RWPE2 (cell line): ENCODE measurements around the gene TRIP4.
"Not testable (repeated sequence)": the region's sequence is repeated elsewhere in the genome, so short reads cannot be mapped to it uniquely, and the experiment has no call there.

ENCODE experiments used
- ATAC-seq: fragments of 200-7000 bp; cut with Tn5 transposase; 3 replicates; pipeline ENCODE4 v1.9.1; 2021; ENCODE audit warnings: low read depth
- DNase-seq: peaks from one replicate; pipeline ENCODE4 v3.0.0-alpha.2; 2020; ENCODE audit warnings: low spot score
- H3K27ac ChIP-seq: fragments of 450-650 bp; 2 replicates; pipeline ENCODE4 v1.5.1; 2017; ENCODE audit warnings: mild to moderate bottlenecking; ENCODE audit not compliant: poor library complexity, severe bottlenecking
- H3K27me3 ChIP-seq: fragments of 250-450 bp; sonication (Bioruptor Pico); 2 replicates; pipeline ENCODE4 v1.5.1; 2021; ENCODE audit warnings: mild to moderate bottlenecking, moderate library complexity; ENCODE audit not compliant: insufficient read depth, poor library complexity, severe bottlenecking
- H3K36me3 ChIP-seq: fragments of 250-450 bp; sonication (Bioruptor Pico); 2 replicates; pipeline ENCODE4 v1.5.1; 2020; ENCODE audit warnings: low read depth, mild to moderate bottlenecking, moderate library complexity
- H3K4me1 ChIP-seq: fragments of 250-450 bp; sonication (Bioruptor Pico); 2 replicates; pipeline ENCODE4 v1.5.1; 2021; ENCODE audit warnings: mild to moderate bottlenecking, moderate library complexity; ENCODE audit not compliant: insufficient read depth, poor library complexity, severe bottlenecking
- H3K4me3 ChIP-seq: fragments of 250-450 bp; sonication (Bioruptor Pico); 2 replicates; pipeline ENCODE4 v1.5.1; 2021; ENCODE audit warnings: mild to moderate bottlenecking, moderate library complexity; ENCODE audit not compliant: severe bottlenecking
- H3K9me3 ChIP-seq: fragments of 250-450 bp; sonication (Bioruptor Pico); 2 replicates; pipeline ENCODE4 v1.5.1; 2021; ENCODE audit warnings: mild to moderate bottlenecking, moderate library complexity; ENCODE audit not compliant: severe bottlenecking
- CTCF ChIP-seq: fragments of 450-650 bp; IDR thresholded peaks from one replicate; pipeline ENCODE4 v1.5.1; 2017; ENCODE audit warnings: mild to moderate bottlenecking, moderate library complexity; ENCODE audit not compliant: poor library complexity, severe bottlenecking

TRIP4 gene

GRCh38 chr15:64344651-64345294, 42.9 kb upstream of the TRIP4 start:
- no peak overlapping the region for H3K4me3 ChIP-seq
- peaks cover 68% of the 10 kb centered on the region for H3K36me3 ChIP-seq
- no peak for TF ChIP-seq CTCF
- peaks cover 23% of the 10 kb centered on the region for H3K4me1 ChIP-seq
- H3K9me3 ChIP-seq: no peaks in the 10 kb centered on the region
- ATAC-seq: peak; percentile 79
- H3K27me3 ChIP-seq: no peaks in the 10 kb centered on the region
- peak overlapping the region; percentile 24 for H3K27ac ChIP-seq
- no peak for DNase-seq

- not testable (repeated sequence) for ATAC-seq, H3K27me3 ChIP-seq, H3K4me3 ChIP-seq, H3K9me3 ChIP-seq, DNase-seq, H3K27ac ChIP-seq
- Histone ChIP-seq H3K4me1 (peaks cover 23% of the 10 kb centered on the region), H3K36me3 (peaks cover 73% of the 10 kb centered on the region)
Measured at GRCh38 chr15:64346242-64346641, 41.4 kb upstream of the TRIP4 start.

GRCh38 chr15:64348455-64348854, 39.2 kb upstream of the TRIP4 start:
- H3K27ac ChIP-seq: no peak overlapping the region
- H3K9me3 ChIP-seq: no peaks in the 10 kb centered on the region
- peaks cover 70% of the 10 kb centered on the region for H3K36me3 ChIP-seq
- no peak for TF ChIP-seq CTCF
- DNase-seq: no peak
- no peak overlapping the region for H3K4me3 ChIP-seq
- no peaks in the 10 kb centered on the region for H3K27me3 ChIP-seq
- peaks cover 21% of the 10 kb centered on the region for H3K4me1 ChIP-seq
- no peak for ATAC-seq

GRCh38 chr15:64349375-64349774, 38.3 kb upstream of the TRIP4 start:
- Histone ChIP-seq H3K4me1 (peaks cover 13% of the 10 kb centered on the region), H3K27ac (no peak overlapping the region), H3K36me3 (peaks cover 68% of the 10 kb centered on the region), H3K9me3 (no peaks in the 10 kb centered on the region), H3K27me3 (no peaks in the 10 kb centered on the region), H3K4me3 (no peak overlapping the region)
- no peak for ATAC-seq
- TF ChIP-seq CTCF: no peak
- DNase-seq: no peak

- H3K27ac ChIP-seq: no peak overlapping the region
- no peak for ATAC-seq
- no peak for TF ChIP-seq CTCF
- peaks cover 58% of the 10 kb centered on the region for H3K36me3 ChIP-seq
- H3K27me3 ChIP-seq: no peaks in the 10 kb centered on the region
- DNase-seq: no peak
- H3K4me3 ChIP-seq: no peak overlapping the region
- peaks cover 7% of the 10 kb centered on the region for H3K4me1 ChIP-seq
- no peaks in the 10 kb centered on the region for H3K9me3 ChIP-seq
Measured at GRCh38 chr15:64351265-64351664, 36.4 kb upstream of the TRIP4 start.
